Measurements from ENCODE around the gene PARD6B. TPM values are rescaled to one million over a fixed set of nuclear protein-coding genes. Genes with fewer than 3 reads are reported as not detected.

The PARD6B gene
- total and polyA plus RNA-seq, 2 of the 13 experiments (the other 11 are each of a cell fraction or from before 2014, with no cell fraction given): 6.9 to 22.2 TPM

- H3K9me3 ChIP-seq (ENCODE audit: low read length): no peaks in the 10 kb centered on the region
- POLR2A ChIA-PET: interaction anchor here (0.7 to 4.2 kb wide), 13 partner anchors 9 to 850 kb away, joined by 3 to 26 read pairs (median 4); partner anchors contain the start of gene ADNP
- TSS peak; percentile 95 for BruUV-seq (replicated peaks)
- CTCF ChIA-PET (ENCODE audit: low intra/inter-chr PET ratio, low total read pairs): interaction anchor here (0.9 to 1.8 kb wide), 3 partner anchors 20 to 162 kb away, joined by 3 to 13 read pairs (median 3); no protein-coding TSS in a partner anchor
- peak overlapping the region; percentile 19 for H3K27ac ChIP-seq (ENCODE audit: extremely low read length, insufficient read depth, low read length)
- no peaks in the 10 kb centered on the region for H4K20me1 ChIP-seq (ENCODE audit: insufficient read depth, low read length)
- 26% methylated on average over 18 of the region's 18 CpGs for WGBS (ENCODE audit: low lambda C conversion rate)
- H3K4me1 ChIP-seq (ENCODE audit: insufficient read depth, low read length): peaks cover 45% of the 10 kb centered on the region
- peak overlapping the region; percentile 77 for H3K4me2 ChIP-seq (ENCODE audit: low read depth, low read length)
- no peaks in the 10 kb centered on the region for H3K79me2 ChIP-seq (ENCODE audit: insufficient read depth, low read length)
- in situ Hi-C loops (cut with HindIII; ENCODE audit: extremely low pct_ligation_motif_present, low pct_unique_long_range_greater_than_20kb): loop anchor here (25.0 kb wide), 1 partner anchor 524 kb away; no protein-coding TSS in a partner anchor
- 0 out of 3 replicates have a peak, but pooled peaks have one; percentile 9 for ATAC-seq
- peak; percentile 83 for DNase-seq (ENCODE audit: low spot score)
- H3K27me3 ChIP-seq (ENCODE audit: control insufficient read depth in 1 of 2, insufficient read depth in 2 of 2, low read length in 2 of 2): no peaks in the 10 kb centered on the region
- intact Hi-C loops (cut with micrococcal nuclease; ENCODE audit: unreplicated experiment): loop anchor here (1.0 kb wide), 1 partner anchor 23 kb away; no protein-coding TSS in a partner anchor
- no peaks in the 10 kb centered on the region for H3K36me3 ChIP-seq (replicated peaks in 1 of 2; ENCODE audit: control insufficient read depth in 1 of 2, insufficient read depth in 2 of 2, low read length in 2 of 2)
- peak; percentile 85 for FAIRE-seq
- H3K9ac ChIP-seq (ENCODE audit: insufficient read depth, low read depth, low read length): peak overlapping the region; percentile 51
- peak overlapping the region; percentile 65 for H2AFZ ChIP-seq (ENCODE audit: low read length)
- peak overlapping the region; percentile 13 to 49 (median 45); a peak in 5 of 6 replicates for H3K4me3 ChIP-seq (replicated peaks in 1 of 3; ENCODE audit: insufficient read depth in 1 of 3, low read depth in 2 of 3, low read length in 3 of 3)
- TF ChIP-seq ZNF709 (CRISPR knock-in tag; IDR thresholded peaks at IDR 0.05): 0 out of 2 replicates have a peak, but pooled peaks have one; percentile 37
- TF ChIP-seq ZNF580 (CRISPR knock-in tag; IDR thresholded peaks at IDR 0.05; ENCODE audit: borderline replicate concordance, low read depth): no peak
- no peak for TF ChIP-seq ARHGAP35 (CRISPR knock-in tag; IDR thresholded peaks at IDR 0.05; ENCODE audit: borderline replicate concordance)
- no peak for TF ChIP-seq SRSF1 (optimal IDR thresholded peaks at IDR 0.05; ENCODE audit: low read depth, low read length)
- TF ChIP-seq ZNF772 (CRISPR knock-in tag; IDR thresholded peaks at IDR 0.05): peak; percentile 56; the same call in 1 of the 2 replicates
- TF ChIP-seq NR2F6 (IDR thresholded peaks at IDR 0.05): no peak
- peak; percentile 49; the same call in 1 of the 2 replicates for TF ChIP-seq NR2F6 (CRISPR knock-in tag; IDR thresholded peaks at IDR 0.05)
- 0 out of 2 replicates have a peak, but pooled peaks have one; percentile 59 for TF ChIP-seq AHDC1 (CRISPR knock-in tag; IDR thresholded peaks at IDR 0.05; ENCODE audit: borderline replicate concordance)
- TF ChIP-seq NCOR1 (IDR thresholded peaks at IDR 0.05; ENCODE audit: borderline replicate concordance, low read length): peak; percentile 79
- TF ChIP-seq ZNF691 (CRISPR knock-in tag; IDR thresholded peaks at IDR 0.05; ENCODE audit: borderline replicate concordance, low read depth): no peak
- TF ChIP-seq HOMEZ (CRISPR knock-in tag; IDR thresholded peaks at IDR 0.05; ENCODE audit: low read depth): 0 out of 2 replicates have a peak, but pooled peaks have one; percentile 11
- peak; percentile 86 for TF ChIP-seq CEBPG (CRISPR knock-in tag; IDR thresholded peaks at IDR 0.05)
- no peak for TF ChIP-seq HHEX (CRISPR knock-in tag; IDR thresholded peaks at IDR 0.05)
- 0 out of 2 replicates have a peak, but pooled peaks have one; percentile 24 for TF ChIP-seq ZBTB21 (CRISPR knock-in tag; IDR thresholded peaks at IDR 0.05)
Measured at GRCh38 chr20:50788045-50788991, 56.9 kb downstream of the PARD6B start.

Measured in HepG2 (cell line).